Stomach (tissue), 4 donors: Measurements from ENCODE around the gene CP.

Experiments used
- CTCF ChIP-seq, 7 experiments: fragments of 450-650 bp in 4 of 7; fragments of 200-600 bp in 3 of 7; sonication (generic) in 3 of 7; IDR thresholded peaks; one replicate each; pipeline ENCODE4 v1.5.1; 2016 to 2019; ENCODE audit warnings: antibody characterized with exemption in 7 of 7, control low read depth in 2 of 7, mild to moderate bottlenecking in 1 of 7
- EP300 ChIP-seq: sonication (generic); formaldehyde crosslinking; IDR thresholded peaks from one replicate; pipeline ENCODE4 v1.6.1; 2017; ENCODE audit warnings: antibody characterized with exemption
- POLR2A ChIP-seq, 4 donors: fragments of 450-650 bp; IDR thresholded peaks; one replicate each; pipeline ENCODE4 v1.6.1; 2016; ENCODE audit warnings: antibody characterized with exemption in 4 of 4, control low read depth in 2 of 4, mild to moderate bottlenecking in 1 of 4, moderate library complexity in 1 of 4
- POLR2AphosphoS5 ChIP-seq, 3 donors: sonication (generic); formaldehyde crosslinking; IDR thresholded peaks; one replicate each; pipeline ENCODE4 v1.6.1; 2016; ENCODE audit warnings: antibody characterized with exemption in 3 of 3

GRCh38 chr3:149204390-149204991 lies 17.1 kb downstream of the CP start:
- TF ChIP-seq POLR2AphosphoS5 (IDR thresholded peaks at IDR 0.05) (no peak), POLR2A (IDR thresholded peaks at IDR 0.05) (no peak), CTCF (IDR thresholded peaks at IDR 0.05) (no peak), EP300 (no peak)
